Measurements from ENCODE around the gene WFDC10A.

GRCh38 chr20:45629496-45630100 lies at the start of gene WFDC10A:
- TF ChIP-seq CTCF (IDR thresholded peaks at IDR 0.05) (peak in 2 of 3 donors; percentile 52 to 56), POLR2A (IDR thresholded peaks at IDR 0.05) (no peak)
